ENCODE measurements around the gene GAS2L2. TPM values are rescaled to one million over a fixed set of nuclear protein-coding genes. Genes with fewer than 3 reads are reported as not detected.

GAS2L2 gene
- polyA plus RNA-seq, 1 donor: not detected

Other genes starting within 250 kb of the GAS2L2 start
- 0.19 TPM for gene SLFN12L, start 215.6 kb downstream of the GAS2L2 start, polyA plus RNA-seq (ENCODE audit: insufficient read length)
- gene SLFN14, start 192.4 kb downstream of the GAS2L2 start, polyA plus RNA-seq (ENCODE audit: insufficient read length): 0.19 TPM
- gene PEX12, start 174.7 kb downstream of the GAS2L2 start, polyA plus RNA-seq (ENCODE audit: insufficient read length): 7.7 TPM
- gene AP2B1, start 165.9 kb downstream of the GAS2L2 start, polyA plus RNA-seq (ENCODE audit: insufficient read length): 74.1 TPM
- 2.8 TPM for gene RASL10B, start 21.6 kb downstream of the GAS2L2 start, polyA plus RNA-seq (ENCODE audit: insufficient read length)
- not detected for gene C17orf50, start 7.6 kb upstream of the GAS2L2 start, polyA plus RNA-seq (ENCODE audit: insufficient read length)
- 4.5 TPM for gene MMP28, start 42.4 kb upstream of the GAS2L2 start, polyA plus RNA-seq (ENCODE audit: insufficient read length)
- 113 TPM for gene TAF15, start 56.2 kb upstream of the GAS2L2 start, polyA plus RNA-seq (ENCODE audit: insufficient read length)
- not detected for gene HEATR9, start 115.7 kb upstream of the GAS2L2 start, polyA plus RNA-seq (ENCODE audit: insufficient read length)
- 0.74 TPM for gene CCL5, start 127.1 kb upstream of the GAS2L2 start, polyA plus RNA-seq (ENCODE audit: insufficient read length)
- gene RDM1, start 177.5 kb upstream of the GAS2L2 start, polyA plus RNA-seq (ENCODE audit: insufficient read length): 0.67 TPM
- gene LYZL6, start 190.5 kb upstream of the GAS2L2 start, polyA plus RNA-seq (ENCODE audit: insufficient read length): not detected
- gene CCL16, start 228.3 kb upstream of the GAS2L2 start, polyA plus RNA-seq (ENCODE audit: insufficient read length): 0.13 TPM
- gene CCL14, start 233.5 kb upstream of the GAS2L2 start, polyA plus RNA-seq (ENCODE audit: insufficient read length): 40.4 TPM
- not detected for gene CCL15, start 248.3 kb upstream of the GAS2L2 start, polyA plus RNA-seq (ENCODE audit: insufficient read length)